Lower leg skin (tissue), 4 donors: Measurements from ENCODE around the gene CCT7. TPM values are rescaled to one million over a fixed set of nuclear protein-coding genes. Genes with fewer than 3 reads are reported as not detected.
"Not testable (repeated sequence)": the region's sequence is repeated elsewhere in the genome, so short reads cannot be mapped to it uniquely, and the experiment has no call there.

ENCODE experiments used
- DNase-seq, 2 donors: peaks; one replicate each; pipeline ENCODE4 v3.0.0-alpha.2; 2019; ENCODE audit warnings: low spot score in 2 of 2
- H3K4me3 ChIP-seq: fragments of 200-600 bp; sonication (generic); 2 replicates; pipeline ENCODE4 v1.5.1; 2017; ENCODE audit warnings: mild to moderate bottlenecking, low read depth; ENCODE audit not compliant: poor library complexity, severe bottlenecking
- POLR2A ChIP-seq, 2 donors: fragments of 450-650 bp; IDR thresholded peaks; one replicate each; pipeline ENCODE4 v1.6.1; 2016 to 2017; ENCODE audit warnings: antibody characterized with exemption in 2 of 2, mild to moderate bottlenecking in 1 of 2, moderate library complexity in 1 of 2
- WGBS, 2 donors: methylation state at CpG; one replicate each; pipeline ENCODE4 v1.1.5; 2018; 5-methylcytosine and 5-hydroxymethylcytosine counted together
- intact Hi-C: fragments of 100-400 bp; cut with DNase I; formaldehyde crosslinking; loops from one replicate; pipeline ENCODE4 v1.15.0; 2023; ENCODE audit warnings: low total_unique reads
- total RNA-seq, 4 donors: library from RNA; depleted of rRNA; stranded (reverse); fragments of >200 nt; gene quantifications; one replicate each; pipeline ENCODE4 v1.1.0, GENCODE V29; 2016
- TF ChIP-seq, protein P1 (sequence below), 3 donors: fragments of 450-650 bp; IDR thresholded peaks; one replicate each; pipeline ENCODE4 v1.5.1; 2016; ENCODE audit warnings: antibody characterized with exemption in 3 of 3, mild to moderate bottlenecking in 3 of 3, moderate library complexity in 2 of 3

The CCT7 gene
- total RNA-seq, 4 donors from 2014 or later: 141 to 173 (median 156) TPM

GRCh38 chr2:73262108-73262651 is 28.1 kb downstream of the CCT7 start:
- WGBS, 2 donors: 91 to 93% methylated on average over 4 of the region's 4 CpGs
- intact Hi-C loops: no loop called here
- no peak overlapping the region for H3K4me3 ChIP-seq
- TF ChIP-seq, protein P1, sequence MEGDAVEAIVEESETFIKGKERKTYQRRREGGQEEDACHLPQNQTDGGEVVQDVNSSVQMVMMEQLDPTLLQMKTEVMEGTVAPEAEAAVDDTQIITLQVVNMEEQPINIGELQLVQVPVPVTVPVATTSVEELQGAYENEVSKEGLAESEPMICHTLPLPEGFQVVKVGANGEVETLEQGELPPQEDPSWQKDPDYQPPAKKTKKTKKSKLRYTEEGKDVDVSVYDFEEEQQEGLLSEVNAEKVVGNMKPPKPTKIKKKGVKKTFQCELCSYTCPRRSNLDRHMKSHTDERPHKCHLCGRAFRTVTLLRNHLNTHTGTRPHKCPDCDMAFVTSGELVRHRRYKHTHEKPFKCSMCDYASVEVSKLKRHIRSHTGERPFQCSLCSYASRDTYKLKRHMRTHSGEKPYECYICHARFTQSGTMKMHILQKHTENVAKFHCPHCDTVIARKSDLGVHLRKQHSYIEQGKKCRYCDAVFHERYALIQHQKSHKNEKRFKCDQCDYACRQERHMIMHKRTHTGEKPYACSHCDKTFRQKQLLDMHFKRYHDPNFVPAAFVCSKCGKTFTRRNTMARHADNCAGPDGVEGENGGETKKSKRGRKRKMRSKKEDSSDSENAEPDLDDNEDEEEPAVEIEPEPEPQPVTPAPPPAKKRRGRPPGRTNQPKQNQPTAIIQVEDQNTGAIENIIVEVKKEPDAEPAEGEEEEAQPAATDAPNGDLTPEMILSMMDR (IDR thresholded peaks at IDR 0.05): no peak
- TF ChIP-seq POLR2A (IDR thresholded peaks at IDR 0.05): no peak
- DNase-seq: peak in 1 of 2 donors; percentile 42

GRCh38 chr2:73262691-73263429 is 28.8 kb downstream of the CCT7 start:
- DNase-seq: peak in 1 of 2 donors; percentile 57
- H3K4me3 ChIP-seq, intact Hi-C loops: not testable (repeated sequence)
- 91 to 92% methylated on average over 16 to 18 of the region's 18 CpGs for WGBS, 2 donors

DNA sequence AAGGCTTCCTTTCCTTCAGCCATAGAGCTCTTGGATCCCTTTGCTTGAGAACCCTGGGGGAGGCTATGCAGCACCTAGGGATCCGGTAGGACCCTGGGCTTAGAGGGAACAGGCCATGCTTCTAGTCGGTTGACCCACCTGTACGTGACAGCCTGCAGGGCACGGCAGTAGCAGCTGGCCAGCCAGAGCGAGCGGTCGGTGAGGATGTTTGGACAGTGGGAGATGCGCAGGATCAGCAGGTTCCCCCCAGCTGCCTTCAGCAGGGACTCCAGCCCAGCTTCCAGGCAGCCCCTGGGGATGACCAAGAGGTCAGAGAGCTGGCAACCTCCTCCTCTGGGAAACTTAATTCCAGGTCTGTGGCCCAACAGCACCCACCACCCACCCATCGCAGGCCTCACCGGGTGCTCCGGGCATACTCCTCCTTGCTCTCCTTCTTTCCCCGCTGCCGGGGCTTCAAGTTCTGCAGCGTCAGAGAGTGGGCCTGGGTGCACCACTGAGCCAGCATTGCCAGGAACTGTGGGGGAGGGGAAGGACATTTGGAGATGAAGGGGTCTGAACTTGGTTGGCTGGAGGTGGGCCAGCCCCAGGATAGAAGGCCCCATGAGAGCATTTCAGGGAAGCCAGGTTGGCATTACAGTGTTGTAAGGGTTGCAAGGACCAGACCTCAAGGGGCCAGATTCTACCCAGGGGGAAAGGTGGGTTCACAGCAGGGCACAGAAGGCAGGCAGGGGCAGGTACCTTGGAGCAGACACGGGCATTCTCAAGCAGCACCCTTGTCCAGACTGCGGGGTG is 29.6 kb downstream of the CCT7 start:
- no peak for TF ChIP-seq POLR2A (IDR thresholded peaks at IDR 0.05)
- TF ChIP-seq, protein P1 (IDR thresholded peaks at IDR 0.05): no peak
- H3K4me3 ChIP-seq: no peak overlapping the region
- 93 to 95% methylated on average over 16 of the region's 16 CpGs for WGBS, 2 donors
- no peak for DNase-seq
- intact Hi-C loops: no loop called here

GRCh38 chr2:73264332-73264606 is 30.2 kb downstream of the CCT7 start:
- DNase-seq: no peak
- intact Hi-C loops: no loop called here
- no peak overlapping the region for H3K4me3 ChIP-seq
- TF ChIP-seq, protein P1 (IDR thresholded peaks at IDR 0.05): no peak
- TF ChIP-seq POLR2A (IDR thresholded peaks at IDR 0.05): no peak
- 93% methylated on average over 14 to 15 of the region's 15 CpGs for WGBS, 2 donors

GRCh38 chr2:73264783-73265182 is 30.7 kb downstream of the CCT7 start:
- H3K4me3 ChIP-seq: no peak overlapping the region
- no peak for DNase-seq
- intact Hi-C loops: no loop called here
- TF ChIP-seq, protein P1 (IDR thresholded peaks at IDR 0.05): no peak
- TF ChIP-seq POLR2A (IDR thresholded peaks at IDR 0.05): no peak
- 75 to 80% methylated on average over 3 to 4 of the region's 4 CpGs for WGBS, 2 donors

DNA sequence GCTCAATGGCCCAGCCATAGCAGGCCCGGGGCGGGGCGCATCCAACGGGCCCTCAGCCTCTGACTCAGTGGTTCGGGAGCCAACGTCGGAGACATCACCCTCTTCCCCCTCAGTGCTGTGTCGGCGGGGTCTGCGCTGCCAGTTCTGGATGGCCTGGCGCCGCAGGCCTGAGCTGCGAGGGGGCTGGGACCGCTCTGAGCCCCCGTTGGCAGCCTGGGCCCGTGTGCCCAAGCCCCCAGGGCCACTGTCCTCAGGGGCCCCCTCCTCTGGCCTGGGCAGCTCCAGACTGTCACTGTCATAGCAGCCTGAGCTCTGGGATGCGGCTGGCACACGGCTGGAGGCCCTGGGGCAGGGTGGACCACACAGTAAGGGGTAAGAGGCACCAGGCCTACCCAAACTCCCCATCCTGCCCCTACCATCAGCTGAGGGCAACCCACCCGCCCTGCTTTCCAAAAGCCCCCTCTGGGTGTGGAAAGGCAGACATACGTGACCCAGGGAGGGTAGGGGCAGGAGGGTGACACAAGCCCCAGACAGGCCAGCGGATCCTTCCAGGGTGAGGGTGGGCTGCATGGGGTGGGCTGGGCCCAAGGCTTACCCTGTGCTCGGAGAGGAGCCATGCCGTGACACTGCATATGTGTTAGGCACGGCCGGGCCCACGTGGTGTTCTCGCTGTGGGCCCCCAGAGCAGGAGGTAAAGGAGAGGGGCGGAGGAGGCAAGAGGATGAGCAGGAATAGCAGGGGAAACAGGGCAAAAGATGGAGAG is 31.4 kb downstream of the CCT7 start:
- TF ChIP-seq POLR2A (IDR thresholded peaks at IDR 0.05): no peak
- TF ChIP-seq, protein P1 (IDR thresholded peaks at IDR 0.05): no peak
- intact Hi-C loops: no loop called here
- 88 to 93% methylated on average over 22 to 28 of the region's 28 CpGs for WGBS, 2 donors

More for the DNA sequence above, 31.4 kb downstream of the CCT7 start:
- H3K4me3 ChIP-seq: no peak overlapping the region
- DNase-seq: no peak
